Measurements from ENCODE around the gene CFB.
"Not testable (repeated sequence)": the region's sequence is repeated elsewhere in the genome, so short reads cannot be mapped to it uniquely, and the experiment has no call there.

Gene CFB

GRCh38 chr6:31906122-31906521 is 39.8 kb upstream of the CFB start:
- TF ChIP-seq ZFX (IDR thresholded peaks at IDR 0.05; ENCODE audit: borderline replicate concordance) (no peak), CTCF (IDR thresholded peaks at IDR 0.05) (no peak)
- no peak overlapping the region for H3K27ac ChIP-seq

- H3K27ac ChIP-seq: not testable (repeated sequence)
These were observed 39.2 kb upstream of the CFB start for GRCh38 chr6:31906727-31907126.

- no peak overlapping the region for H3K27ac ChIP-seq
- TF ChIP-seq CTCF (IDR thresholded peaks at IDR 0.05): no peak
- no peak for TF ChIP-seq ZFX (IDR thresholded peaks at IDR 0.05; ENCODE audit: borderline replicate concordance)
These were observed 38.6 kb upstream of the CFB start for GRCh38 chr6:31907158-31907813.

GRCh38 chr6:31908255-31908654 is 37.6 kb upstream of the CFB start:
- H3K27ac ChIP-seq: not testable (repeated sequence)

GRCh38 chr6:31908791-31909190 is 37.1 kb upstream of the CFB start:
- TF ChIP-seq CTCF (IDR thresholded peaks at IDR 0.05) (no peak), ZFX (IDR thresholded peaks at IDR 0.05; ENCODE audit: borderline replicate concordance) (no peak)
- no peak overlapping the region for H3K27ac ChIP-seq

GRCh38 chr6:31909298-31909697 is 36.6 kb upstream of the CFB start:
- not testable (repeated sequence) for H3K27ac ChIP-seq

GRCh38 chr6:31911826-31912585 is 33.9 kb upstream of the CFB start:
- H3K27ac ChIP-seq: no peak overlapping the region
- no peak for TF ChIP-seq CTCF (IDR thresholded peaks at IDR 0.05)
- no peak for TF ChIP-seq ZFX (IDR thresholded peaks at IDR 0.05; ENCODE audit: borderline replicate concordance)

GRCh38 chr6:31915351-31915750 is 30.5 kb upstream of the CFB start:
- TF ChIP-seq CTCF (IDR thresholded peaks at IDR 0.05) (no peak), ZFX (IDR thresholded peaks at IDR 0.05; ENCODE audit: borderline replicate concordance) (no peak)

GRCh38 chr6:31915756-31916155 is 30.1 kb upstream of the CFB start:
- TF ChIP-seq ZFX (IDR thresholded peaks at IDR 0.05; ENCODE audit: borderline replicate concordance): no peak
- H3K27ac ChIP-seq: no peak overlapping the region

More at GRCh38 chr6:31915351-31915750, 30.5 kb upstream of the CFB start:
- H3K27ac ChIP-seq: no peak overlapping the region

All from 22Rv1 (cell line).